HEK293 (cell line): ENCODE measurements around the gene CCP110.

ENCODE experiments used
- KLF10 ChIP-seq: fragments of 450-650 bp; IDR thresholded peaks from 2 replicates; pipeline ENCODE4 v1.5.1; 2018; ENCODE audit warnings: missing biosample characterization, mild to moderate bottlenecking, missing genetic modification characterization
- ZNF132 ChIP-seq: fragments of 450-650 bp; formaldehyde crosslinking; IDR thresholded peaks from 2 replicates; pipeline ENCODE4 v1.5.1; 2017; ENCODE audit warnings: missing biosample characterization, missing genetic modification characterization, borderline replicate concordance
- ZNF350 ChIP-seq: fragments of 450-650 bp; formaldehyde crosslinking; IDR thresholded peaks from 2 replicates; pipeline ENCODE4 v1.5.0; 2017; ENCODE audit warnings: missing biosample characterization, mild to moderate bottlenecking, missing genetic modification characterization
- ZNF670 ChIP-seq: fragments of 450-650 bp; formaldehyde crosslinking; IDR thresholded peaks from 2 replicates; pipeline ENCODE4 v1.5.1; 2016; ENCODE audit warnings: missing biosample characterization, missing genetic modification characterization, low read depth
- ZNF791 ChIP-seq: fragments of 450-650 bp; formaldehyde crosslinking; IDR thresholded peaks from 2 replicates; pipeline ENCODE4 v1.5.1; 2016; ENCODE audit warnings: missing biosample characterization, missing genetic modification characterization
- TF ChIP-seq, protein P1 (sequence below): fragments of 450-650 bp; formaldehyde crosslinking; IDR thresholded peaks from 2 replicates; pipeline ENCODE4 v1.5.1; 2016; ENCODE audit warnings: missing biosample characterization, missing genetic modification characterization

GRCh38 chr16:19497176-19497575 lies 26.6 kb upstream of the CCP110 start:
- TF ChIP-seq ZNF670 (tag by site-specific recombination): no peak
- TF ChIP-seq, protein P1, sequence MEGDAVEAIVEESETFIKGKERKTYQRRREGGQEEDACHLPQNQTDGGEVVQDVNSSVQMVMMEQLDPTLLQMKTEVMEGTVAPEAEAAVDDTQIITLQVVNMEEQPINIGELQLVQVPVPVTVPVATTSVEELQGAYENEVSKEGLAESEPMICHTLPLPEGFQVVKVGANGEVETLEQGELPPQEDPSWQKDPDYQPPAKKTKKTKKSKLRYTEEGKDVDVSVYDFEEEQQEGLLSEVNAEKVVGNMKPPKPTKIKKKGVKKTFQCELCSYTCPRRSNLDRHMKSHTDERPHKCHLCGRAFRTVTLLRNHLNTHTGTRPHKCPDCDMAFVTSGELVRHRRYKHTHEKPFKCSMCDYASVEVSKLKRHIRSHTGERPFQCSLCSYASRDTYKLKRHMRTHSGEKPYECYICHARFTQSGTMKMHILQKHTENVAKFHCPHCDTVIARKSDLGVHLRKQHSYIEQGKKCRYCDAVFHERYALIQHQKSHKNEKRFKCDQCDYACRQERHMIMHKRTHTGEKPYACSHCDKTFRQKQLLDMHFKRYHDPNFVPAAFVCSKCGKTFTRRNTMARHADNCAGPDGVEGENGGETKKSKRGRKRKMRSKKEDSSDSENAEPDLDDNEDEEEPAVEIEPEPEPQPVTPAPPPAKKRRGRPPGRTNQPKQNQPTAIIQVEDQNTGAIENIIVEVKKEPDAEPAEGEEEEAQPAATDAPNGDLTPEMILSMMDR: no peak
- TF ChIP-seq ZNF350 (tag by site-specific recombination): no peak
- TF ChIP-seq ZNF791 (tag by site-specific recombination): no peak
- TF ChIP-seq KLF10 (tag by site-specific recombination): no peak
- no peak for TF ChIP-seq ZNF132
